ENCODE results near the gene CEP95.
"Not testable (repeated sequence)": the region's sequence is repeated elsewhere in the genome, so short reads cannot be mapped to it uniquely, and the experiment has no call there.

The CEP95 gene

GRCh38 chr17:64575431-64575830, 68.7 kb downstream of the CEP95 start:
- DNase-seq = no peak

- not testable (repeated sequence) for DNase-seq
These were observed 70.2 kb downstream of the CEP95 start for GRCh38 chr17:64577025-64577424.

- no peak for DNase-seq
These were observed 73.1 kb downstream of the CEP95 start for GRCh38 chr17:64579917-64580316.

GRCh38 chr17:64580384-64581315, 73.9 kb downstream of the CEP95 start:
- no peak for DNase-seq

- no peak for DNase-seq
These were observed 76.3 kb downstream of the CEP95 start for GRCh38 chr17:64583038-64583437.

GRCh38 chr17:64585146-64585545, 78.4 kb downstream of the CEP95 start:
- no peak for DNase-seq

All from midbrain (tissue), 1 donor.